ENCODE data around the gene GOLGA8H.
"Not testable (repeated sequence)": the region's sequence is repeated elsewhere in the genome, so short reads cannot be mapped to it uniquely, and the experiment has no call there.

GRCh38 chr15:30612271-30612670 is 8.4 kb downstream of the GOLGA8H start:
- not testable (repeated sequence) for TF ChIP-seq TARDBP (IDR thresholded peaks at IDR 0.05); ARNT (IDR thresholded peaks at IDR 0.05); BHLHE40 (IDR thresholded peaks at IDR 0.05; ENCODE audit: borderline replicate concordance); ZNF384 (IDR thresholded peaks at IDR 0.05); SP1 (IDR thresholded peaks at IDR 0.05); HDGF (IDR thresholded peaks at IDR 0.05; ENCODE audit: borderline replicate concordance); ELF4 (IDR thresholded peaks at IDR 0.05); SUZ12 (IDR thresholded peaks at IDR 0.05); FOXM1 (IDR thresholded peaks at IDR 0.05; ENCODE audit: borderline replicate concordance); FOXK2 (IDR thresholded peaks at IDR 0.05); LEF1 (IDR thresholded peaks at IDR 0.05; ENCODE audit: borderline replicate concordance); PKNOX1 (IDR thresholded peaks at IDR 0.05)
